ENCODE measurements around the gene TNFRSF6B.
"Not testable (repeated sequence)": the region's sequence is repeated elsewhere in the genome, so short reads cannot be mapped to it uniquely, and the experiment has no call there.

The TNFRSF6B gene

GRCh38 chr20:63696628-63697356 is at the start of gene TNFRSF6B:
Gene TNFRSF6B, plus strand, starts transcription at chr20:63696652. Its CDS starts 116 bp downstream, at chr20:63696768.
- in situ Hi-C loops (cut with MboI; ENCODE audit: low sequenced_read_pairs) = no loop called here

GRCh38 chr20:63648190-63648589 is 48.3 kb upstream of the TNFRSF6B start:
- in situ Hi-C loops (cut with MboI; ENCODE audit: low sequenced_read_pairs) = no loop called here

GRCh38 chr20:63648895-63649589 is 47.4 kb upstream of the TNFRSF6B start:
- in situ Hi-C loops (cut with MboI; ENCODE audit: low sequenced_read_pairs) = no loop called here

- in situ Hi-C loops (cut with MboI; ENCODE audit: low sequenced_read_pairs) = not testable (repeated sequence)
Observed at GRCh38 chr20:63650486-63650885, 46.0 kb upstream of the TNFRSF6B start.

GRCh38 chr20:63651942-63652191 is 44.6 kb upstream of the TNFRSF6B start:
- in situ Hi-C loops (cut with MboI; ENCODE audit: low sequenced_read_pairs) = no loop called here

- in situ Hi-C loops (cut with MboI; ENCODE audit: low sequenced_read_pairs) = no loop called here
Observed at GRCh38 chr20:63652192-63652980, 44.1 kb upstream of the TNFRSF6B start.

- in situ Hi-C loops (cut with MboI; ENCODE audit: low sequenced_read_pairs) = no loop called here
Observed at GRCh38 chr20:63653041-63653973, 43.1 kb upstream of the TNFRSF6B start, which contains the start of gene STMN3. Gene STMN3, minus strand, starts transcription at chr20:63653424. Its CDS starts 79 bp downstream, at chr20:63653345.

GRCh38 chr20:63653974-63654668 is 42.3 kb upstream of the TNFRSF6B start:
- in situ Hi-C loops (cut with MboI; ENCODE audit: low sequenced_read_pairs) = no loop called here

- in situ Hi-C loops (cut with MboI; ENCODE audit: low sequenced_read_pairs) = no loop called here
Observed at GRCh38 chr20:63655249-63655648, 41.2 kb upstream of the TNFRSF6B start.

- in situ Hi-C loops (cut with MboI; ENCODE audit: low sequenced_read_pairs) = no loop called here
Observed at GRCh38 chr20:63656451-63656850, 40.0 kb upstream of the TNFRSF6B start.

- in situ Hi-C loops (cut with MboI; ENCODE audit: low sequenced_read_pairs) = no loop called here
Observed at GRCh38 chr20:63657260-63657936, 39.1 kb upstream of the TNFRSF6B start.

- in situ Hi-C loops (cut with MboI; ENCODE audit: low sequenced_read_pairs) = no loop called here
Observed at GRCh38 chr20:63657937-63658748, 38.3 kb upstream of the TNFRSF6B start, which contains the start of gene RTEL1. Gene RTEL1, plus strand, starts transcription at chr20:63658312. Its CDS starts 1,091 bp downstream, at chr20:63659403.

- in situ Hi-C loops (cut with MboI; ENCODE audit: low sequenced_read_pairs) = no loop called here
Observed at GRCh38 chr20:63658749-63659187, 37.7 kb upstream of the TNFRSF6B start.

GRCh38 chr20:63659370-63659769 is 37.1 kb upstream of the TNFRSF6B start:
- in situ Hi-C loops (cut with MboI; ENCODE audit: low sequenced_read_pairs) = no loop called here

- in situ Hi-C loops (cut with MboI; ENCODE audit: low sequenced_read_pairs) = not testable (repeated sequence)
Observed at GRCh38 chr20:63660174-63660573, 36.3 kb upstream of the TNFRSF6B start.

- in situ Hi-C loops (cut with MboI; ENCODE audit: low sequenced_read_pairs) = no loop called here
Observed at GRCh38 chr20:63660622-63661021, 35.8 kb upstream of the TNFRSF6B start.

GRCh38 chr20:63661108-63661507 is 35.3 kb upstream of the TNFRSF6B start:
- in situ Hi-C loops (cut with MboI; ENCODE audit: low sequenced_read_pairs) = no loop called here

All from HL-60/S4 treated with retinoic acid at 250 ng/mL for 4 days and 3 days (cell line).